Stomach (tissue), 9 donors: ENCODE results near the gene COL13A1. TPM values are rescaled to one million over a fixed set of nuclear protein-coding genes. Genes with fewer than 3 reads are reported as not detected.

Experiments
- DNase-seq, 2 donors: peaks; one replicate each; pipeline versions ENCODE4 v3.0.0 to v3.0.0-alpha.2; 2013 to 2019
- H3K27ac ChIP-seq, 5 donors: fragments of 200-600 bp in 4 of 5; sonication (generic) in 4 of 5; one replicate each; pipeline ENCODE4 v1.5.1; 2013 to 2019; ENCODE audit warnings: mild to moderate bottlenecking in 1 of 5, moderate library complexity in 1 of 5
- H3K27me3 ChIP-seq, 3 donors: fragments of 200-600 bp; sonication (generic); one replicate each; pipeline ENCODE4 v1.5.1; 2017 to 2019; ENCODE audit warnings: mixed run types in 1 of 3
- H3K36me3 ChIP-seq, 4 donors: fragments of 200-600 bp; sonication (generic); 1 replicate in 3 of 4; 2 replicates in 1 of 4; pipeline ENCODE4 v1.5.1; 2016 to 2019
- H3K4me1 ChIP-seq, 4 donors: fragments of 200-600 bp; sonication (generic); one replicate each; pipeline ENCODE4 v1.5.1; 2016 to 2019
- H3K4me3 ChIP-seq, 4 donors: fragments of 200-600 bp; sonication (generic) in 3 of 4; one replicate each; pipeline ENCODE4 v1.5.1; 2016 to 2019; ENCODE audit warnings: mild to moderate bottlenecking in 1 of 4
- H3K9me3 ChIP-seq, 4 donors: fragments of 200-600 bp; sonication (generic); one replicate each; pipeline ENCODE4 v1.5.1; 2016 to 2019
- CTCF ChIP-seq, 7 experiments: fragments of 450-650 bp in 4 of 7; fragments of 200-600 bp in 3 of 7; sonication (generic) in 3 of 7; IDR thresholded peaks; one replicate each; pipeline ENCODE4 v1.5.1; 2016 to 2019; ENCODE audit warnings: antibody characterized with exemption in 7 of 7, control low read depth in 2 of 7, mild to moderate bottlenecking in 1 of 7
- EP300 ChIP-seq: sonication (generic); formaldehyde crosslinking; IDR thresholded peaks from one replicate; pipeline ENCODE4 v1.6.1; 2017; ENCODE audit warnings: antibody characterized with exemption
- POLR2A ChIP-seq, 4 donors: fragments of 450-650 bp; IDR thresholded peaks; one replicate each; pipeline ENCODE4 v1.6.1; 2016; ENCODE audit warnings: antibody characterized with exemption in 4 of 4, control low read depth in 2 of 4, mild to moderate bottlenecking in 1 of 4, moderate library complexity in 1 of 4
- POLR2AphosphoS5 ChIP-seq, 3 donors: sonication (generic); formaldehyde crosslinking; IDR thresholded peaks; one replicate each; pipeline ENCODE4 v1.6.1; 2016; ENCODE audit warnings: antibody characterized with exemption in 3 of 3
- WGBS, 5 donors: extraction: QIAGEN DNeasy Blood & Tissue Kit in 3 of 5; methylation state at CpG; one replicate each; pipeline versions ENCODE4 v1.1.5 to v1.1.7; 2013 to 2018; 5-methylcytosine and 5-hydroxymethylcytosine counted together
- intact Hi-C: fragments of 100-400 bp; cut with DNase I; formaldehyde crosslinking; loops from one replicate; pipeline ENCODE4 v1.15.1; 2023; ENCODE audit warnings: low total_unique reads
- polyA plus RNA-seq, 3 donors: library from polyadenylated mRNA; stranded (reverse); fragments of 200-250 nt; gene quantifications; one replicate each; pipeline ENCODE4 v1.2.3, GENCODE V29; 2013
- total RNA-seq, 5 donors: library from RNA; depleted of rRNA; stranded (reverse); fragments of >200 nt; gene quantifications; one replicate each; pipeline versions ENCODE4 v1.1.0 to v1.2.3, GENCODE V29; 2014 to 2016
- donor health status: healthy with polysubstance abuse.
- donor health status: Bipolar disorder and iron deficiency.
- donor health status: healthy.

The COL13A1 gene
- total and polyA plus RNA-seq, 8 donors = 0.58 to 9.9 (median 6.9) TPM

- Histone ChIP-seq H3K36me3 (no peaks in the 10 kb centered on the region), H3K9me3 (no peaks in the 10 kb centered on the region), H3K27me3 (no peaks in the 10 kb centered on the region), H3K27ac (no peak overlapping the region), H3K4me3 (no peak overlapping the region), H3K4me1 (peaks cover 0 to 12% (median 5%) of the 10 kb centered on the region in 4 donors)
- DNase-seq = no peak
- intact Hi-C loops = no loop called here
- 68 to 82% (median 72%) methylated on average over 4 of the region's 4 CpGs for WGBS, 5 donors
- TF ChIP-seq POLR2A (IDR thresholded peaks at IDR 0.05) (no peak), POLR2AphosphoS5 (IDR thresholded peaks at IDR 0.05) (no peak), CTCF (IDR thresholded peaks at IDR 0.05) (no peak), EP300 (no peak)
Observed at GRCh38 chr10:69813632-69814031, 11.9 kb downstream of the COL13A1 start.

- WGBS, 5 donors = 79 to 96% (median 92%) methylated on average over 2 of the region's 2 CpGs
- no peak for TF ChIP-seq CTCF (IDR thresholded peaks at IDR 0.05)
- no peak for TF ChIP-seq EP300
- TF ChIP-seq POLR2AphosphoS5 (IDR thresholded peaks at IDR 0.05) = no peak
- TF ChIP-seq POLR2A (IDR thresholded peaks at IDR 0.05) = no peak
- no peaks in the 10 kb centered on the region for H3K27me3 ChIP-seq
- DNase-seq = no peak
- no peaks in the 10 kb centered on the region for H3K9me3 ChIP-seq
- intact Hi-C loops = no loop called here
- no peak overlapping the region for H3K4me3 ChIP-seq
- no peaks in the 10 kb centered on the region for H3K36me3 ChIP-seq
- H3K4me1 ChIP-seq = peaks cover 0 to 12% (median 5%) of the 10 kb centered on the region in 4 donors
- no peak overlapping the region for H3K27ac ChIP-seq
Observed at GRCh38 chr10:69814251-69814650, 12.5 kb downstream of the COL13A1 start.

DNA sequence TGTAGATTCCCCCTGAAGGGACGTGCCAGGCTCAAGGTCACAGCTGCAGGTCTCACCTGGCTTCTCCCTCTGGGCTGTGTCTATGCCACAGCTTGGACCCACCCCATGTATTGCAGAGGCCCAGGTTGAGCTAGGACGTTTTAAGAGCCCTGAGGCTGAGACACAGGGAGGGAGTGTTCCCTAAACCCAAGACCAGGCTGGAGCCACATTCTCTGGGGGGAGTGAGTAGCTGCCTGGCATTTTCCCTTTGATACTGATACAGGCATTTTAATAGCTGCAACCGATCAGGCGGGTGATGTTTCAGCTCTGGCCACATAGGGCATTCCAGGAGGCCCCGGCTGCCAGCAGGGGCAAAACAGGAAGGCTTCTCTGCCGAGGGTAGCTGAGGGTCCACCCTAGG, 13.4 kb downstream of the COL13A1 start:
- Histone ChIP-seq H3K27me3 (no peaks in the 10 kb centered on the region), H3K9me3 (no peaks in the 10 kb centered on the region), H3K4me1 (peaks cover 0 to 12% (median 5%) of the 10 kb centered on the region in 4 donors), H3K36me3 (no peaks in the 10 kb centered on the region), H3K27ac (no peak overlapping the region), H3K4me3 (no peak overlapping the region)
- TF ChIP-seq POLR2A (IDR thresholded peaks at IDR 0.05) (no peak), EP300 (no peak), CTCF (IDR thresholded peaks at IDR 0.05) (no peak), POLR2AphosphoS5 (IDR thresholded peaks at IDR 0.05) (no peak)
- WGBS, 5 donors = 64 to 92% (median 72%) methylated on average over 4 to 6 of the region's 6 CpGs
- no peak for DNase-seq
- intact Hi-C loops = no loop called here

- Histone ChIP-seq H3K27me3 (no peaks in the 10 kb centered on the region), H3K27ac (no peak overlapping the region), H3K4me1 (peaks cover 0 to 12% (median 5%) of the 10 kb centered on the region in 4 donors), H3K9me3 (no peaks in the 10 kb centered on the region), H3K4me3 (no peak overlapping the region), H3K36me3 (no peaks in the 10 kb centered on the region)
- WGBS, 5 donors = 44 to 56% (median 51%) methylated on average over 5 of the region's 5 CpGs
- no peak for TF ChIP-seq POLR2AphosphoS5 (IDR thresholded peaks at IDR 0.05)
- no peak for TF ChIP-seq EP300
- TF ChIP-seq CTCF (IDR thresholded peaks at IDR 0.05) = no peak
- no peak for TF ChIP-seq POLR2A (IDR thresholded peaks at IDR 0.05)
- intact Hi-C loops = no loop called here
- DNase-seq = no peak
Observed at GRCh38 chr10:69816521-69816920, 14.8 kb downstream of the COL13A1 start.
